Gastrocnemius medialis (tissue), 4 donors: Measurements from ENCODE around the gene HIVEP3. TPM values are rescaled to one million over a fixed set of nuclear protein-coding genes. Genes with fewer than 3 reads are reported as not detected.

Source experiments
- ATAC-seq, 2 donors: fragments of 150-250 bp; one replicate each; pipeline ENCODE4 v1.9.1; 2016
- DNase-seq, 2 donors: peaks; one replicate each; pipeline ENCODE4 v3.0.0-alpha.2; 2019
- H3K27ac ChIP-seq, 4 donors: fragments of 200-600 bp; sonication (generic); 1 replicate in 1 of 4; 2 replicates in 3 of 4; pipeline ENCODE4 v1.5.1; 2016 to 2018; ENCODE audit warnings: mild to moderate bottlenecking in 2 of 4, moderate library complexity in 1 of 4
- H3K27me3 ChIP-seq, 3 donors: fragments of 200-600 bp; sonication (generic) in 2 of 3; 1 replicate in 1 of 3; 2 replicates in 2 of 3; pipeline versions ENCODE4 v1.5.1 to v1.6.0; 2016 to 2019; ENCODE audit warnings: mild to moderate bottlenecking in 1 of 3, moderate library complexity in 1 of 3
- H3K36me3 ChIP-seq, 2 donors: fragments of 200-600 bp; sonication (generic) in 1 of 2; one replicate each; pipeline ENCODE4 v1.5.1; 2017 to 2018
- H3K4me1 ChIP-seq, 2 donors: fragments of 200-600 bp; sonication (generic) in 1 of 2; one replicate each; pipeline ENCODE4 v1.5.1; 2016 to 2017; ENCODE audit warnings: mild to moderate bottlenecking in 2 of 2
- H3K4me3 ChIP-seq, 4 donors: fragments of 200-600 bp; sonication (generic) in 3 of 4; 1 replicate in 1 of 4; 2 replicates in 3 of 4; pipeline ENCODE4 v1.5.1; 2016 to 2019; ENCODE audit warnings: mild to moderate bottlenecking in 2 of 4
- H3K9me3 ChIP-seq, 3 donors: fragments of 200-600 bp; sonication (generic) in 2 of 3; 1 replicate in 1 of 3; 2 replicates in 2 of 3; pipeline ENCODE4 v1.5.1; 2016 to 2019
- POLR2A ChIP-seq, 2 donors: fragments of 450-650 bp; IDR thresholded peaks; one replicate each; pipeline ENCODE4 v1.6.1; 2017; ENCODE audit warnings: antibody characterized with exemption in 2 of 2, mild to moderate bottlenecking in 2 of 2, moderate library complexity in 2 of 2
- in situ Hi-C, 4 donors: fragments of 200-750 bp; cut with MboI; loops; one replicate each; pipeline versions ENCODE4 v1.15.0 to v1.8.0; 2017; ENCODE audit warnings: low sequenced_read_pairs in 4 of 4
- intact Hi-C: fragments of 100-400 bp; cut with DNase I; formaldehyde crosslinking; loops from one replicate; pipeline ENCODE4 v1.15.1; 2023; ENCODE audit warnings: low total_unique reads
- total RNA-seq, 4 donors: library from RNA; depleted of rRNA; stranded (reverse); fragments of >200 nt; gene quantifications; one replicate each; pipeline versions ENCODE4 v1.1.0 to v1.2.3, GENCODE V29; 2016
- TF ChIP-seq, protein P1 (sequence below), 5 experiments: fragments of 450-650 bp in 3 of 5; fragments of 200-600 bp in 2 of 5; sonication (generic) in 2 of 5; IDR thresholded peaks in 4 of 5; conservative IDR thresholded peaks in 1 of 5; 1 replicate in 4 of 5; 2 replicates in 1 of 5; pipeline ENCODE4 v1.5.1; 2016 to 2019; ENCODE audit warnings: antibody characterized with exemption in 5 of 5, mild to moderate bottlenecking in 3 of 5, moderate library complexity in 3 of 5

The HIVEP3 gene
- total RNA-seq, 4 donors from 2014 or later: 0.80 to 1.8 (median 1.3) TPM

DNA sequence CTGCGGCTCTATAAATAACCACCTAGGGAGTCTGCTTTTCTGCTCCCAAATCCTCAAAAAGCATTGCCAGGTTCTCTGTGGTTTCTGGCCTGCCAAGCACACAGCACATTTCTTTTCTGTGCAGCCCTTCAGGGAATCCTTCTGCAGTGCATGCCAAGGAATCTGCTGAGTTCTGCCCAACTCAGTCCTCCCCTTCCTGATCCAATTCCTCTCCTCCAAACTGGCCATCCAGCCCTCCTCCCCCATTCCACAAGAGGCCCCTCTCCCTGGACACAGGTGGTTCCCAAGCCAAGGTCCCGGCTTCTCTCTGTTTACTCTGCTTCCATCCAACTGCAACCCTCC lies 61.8 kb downstream of the HIVEP3 start:
- intact Hi-C loops (no loop called here), in situ Hi-C loops (no loop called here)
- no peaks in the 10 kb centered on the region for H3K27me3 ChIP-seq

DNA sequence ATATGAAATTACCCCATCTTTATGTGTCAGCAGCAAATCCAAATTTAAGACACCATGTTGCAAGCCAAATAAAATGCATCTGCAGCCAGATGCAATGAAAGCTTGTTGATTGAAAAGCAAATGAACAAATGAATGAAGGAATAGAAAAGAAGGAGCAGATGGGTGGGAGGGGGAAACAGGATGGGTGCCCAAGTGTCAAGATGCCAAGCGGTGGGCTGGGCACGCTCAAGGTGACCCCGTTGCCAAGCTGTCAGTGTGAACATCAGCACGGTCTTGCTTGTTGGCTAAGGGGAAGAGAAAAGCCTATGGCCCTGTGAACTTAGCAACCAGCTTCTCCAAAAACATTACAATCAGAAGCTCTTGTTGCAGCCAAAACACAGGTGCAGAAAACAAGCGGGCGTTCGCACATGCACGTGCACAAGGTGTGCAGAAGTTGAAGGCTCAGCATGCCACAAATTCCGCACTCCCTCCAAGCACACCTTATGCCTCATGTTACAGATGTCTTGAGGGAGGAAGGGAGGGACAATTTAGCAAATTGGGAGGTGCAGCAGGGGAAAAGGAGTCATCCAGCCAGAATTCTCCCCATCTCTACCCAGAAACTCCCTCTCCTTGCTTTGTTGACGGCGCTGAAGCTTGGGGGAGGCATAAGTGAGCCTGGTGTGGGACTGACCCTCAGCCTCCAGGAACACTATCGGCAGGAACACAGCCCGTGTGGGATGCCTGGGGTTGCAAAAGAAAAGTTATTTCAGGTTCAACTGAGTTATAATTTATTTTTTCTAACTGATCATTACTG lies 62.4 kb downstream of the HIVEP3 start:
- intact Hi-C loops (no loop called here), in situ Hi-C loops (no loop called here)
- DNase-seq: no peak
- H3K27me3 ChIP-seq: no peaks in the 10 kb centered on the region
- H3K4me1 ChIP-seq: peaks cover 8 to 36% of the 10 kb centered on the region in 2 donors
- no peaks in the 10 kb centered on the region for H3K9me3 ChIP-seq
- no peaks in the 10 kb centered on the region for H3K36me3 ChIP-seq
- no peak overlapping the region for H3K27ac ChIP-seq
- ATAC-seq: no peak
- H3K4me3 ChIP-seq: no peak overlapping the region
- no peak for TF ChIP-seq POLR2A (IDR thresholded peaks at IDR 0.05)
- TF ChIP-seq, protein P1, sequence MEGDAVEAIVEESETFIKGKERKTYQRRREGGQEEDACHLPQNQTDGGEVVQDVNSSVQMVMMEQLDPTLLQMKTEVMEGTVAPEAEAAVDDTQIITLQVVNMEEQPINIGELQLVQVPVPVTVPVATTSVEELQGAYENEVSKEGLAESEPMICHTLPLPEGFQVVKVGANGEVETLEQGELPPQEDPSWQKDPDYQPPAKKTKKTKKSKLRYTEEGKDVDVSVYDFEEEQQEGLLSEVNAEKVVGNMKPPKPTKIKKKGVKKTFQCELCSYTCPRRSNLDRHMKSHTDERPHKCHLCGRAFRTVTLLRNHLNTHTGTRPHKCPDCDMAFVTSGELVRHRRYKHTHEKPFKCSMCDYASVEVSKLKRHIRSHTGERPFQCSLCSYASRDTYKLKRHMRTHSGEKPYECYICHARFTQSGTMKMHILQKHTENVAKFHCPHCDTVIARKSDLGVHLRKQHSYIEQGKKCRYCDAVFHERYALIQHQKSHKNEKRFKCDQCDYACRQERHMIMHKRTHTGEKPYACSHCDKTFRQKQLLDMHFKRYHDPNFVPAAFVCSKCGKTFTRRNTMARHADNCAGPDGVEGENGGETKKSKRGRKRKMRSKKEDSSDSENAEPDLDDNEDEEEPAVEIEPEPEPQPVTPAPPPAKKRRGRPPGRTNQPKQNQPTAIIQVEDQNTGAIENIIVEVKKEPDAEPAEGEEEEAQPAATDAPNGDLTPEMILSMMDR (IDR thresholded peaks at IDR 0.05 in 4 of 5, conservative IDR thresholded peaks at IDR 0.05 in 1 of 5): no peak

More for the DNA sequence above, 61.8 kb downstream of the HIVEP3 start:
- no peak overlapping the region for H3K27ac ChIP-seq
- DNase-seq (no peak), ATAC-seq (no peak)
- H3K4me1 ChIP-seq: peaks cover 8 to 31% of the 10 kb centered on the region in 2 donors
- no peaks in the 10 kb centered on the region for H3K36me3 ChIP-seq
- TF ChIP-seq, protein P1 (IDR thresholded peaks at IDR 0.05 in 4 of 5, conservative IDR thresholded peaks at IDR 0.05 in 1 of 5): no peak
- no peak for TF ChIP-seq POLR2A (IDR thresholded peaks at IDR 0.05)
- no peak overlapping the region for H3K4me3 ChIP-seq
- no peaks in the 10 kb centered on the region for H3K9me3 ChIP-seq

DNA sequence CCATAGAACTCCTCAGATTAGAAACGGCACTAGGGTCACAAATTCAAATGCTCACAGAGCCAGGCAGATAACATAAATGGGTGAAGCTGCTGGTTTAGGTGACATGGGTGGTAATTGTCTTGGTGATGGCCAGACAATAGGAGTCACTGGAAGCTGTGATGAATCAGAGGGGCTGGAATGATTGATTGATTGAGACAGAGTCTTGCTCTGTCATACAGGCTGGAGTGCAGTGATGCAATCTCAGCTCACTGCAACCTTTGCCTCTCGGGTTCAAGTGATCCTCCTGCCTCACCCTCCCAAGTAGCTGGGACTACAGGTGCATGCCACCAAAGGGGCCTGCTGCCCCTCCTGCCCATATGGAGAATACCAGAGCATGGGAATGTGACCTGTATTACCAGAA lies 63.0 kb downstream of the HIVEP3 start:
- no peaks in the 10 kb centered on the region for H3K9me3 ChIP-seq

DNA sequence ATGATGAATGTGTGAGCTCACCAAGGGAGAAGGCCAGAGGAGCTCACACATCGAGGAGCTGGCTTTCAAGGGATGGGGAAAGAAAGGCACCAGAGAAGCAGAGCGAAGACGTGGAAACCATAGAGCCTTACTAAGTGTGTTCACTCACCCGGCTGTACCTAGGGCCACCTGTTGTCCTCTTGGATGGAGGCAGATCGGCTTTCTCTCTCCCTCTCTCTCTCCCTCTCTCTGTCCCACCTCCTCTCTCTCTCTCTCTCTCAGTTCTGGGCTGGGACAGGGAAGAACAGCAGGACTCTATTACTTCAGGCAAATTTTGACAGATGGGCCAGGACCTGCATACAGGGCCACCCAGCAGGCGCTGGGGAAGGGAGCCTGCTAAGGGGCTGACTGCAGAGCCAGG lies 64.8 kb downstream of the HIVEP3 start:
- no peak overlapping the region for H3K4me3 ChIP-seq
- no peaks in the 10 kb centered on the region for H3K9me3 ChIP-seq
- no peak for ATAC-seq
- H3K4me1 ChIP-seq: peaks cover 8 to 31% of the 10 kb centered on the region in 2 donors
- H3K27me3 ChIP-seq: no peaks in the 10 kb centered on the region
- no peak overlapping the region for H3K27ac ChIP-seq
- DNase-seq: no peak
- in situ Hi-C loops (no loop called here), intact Hi-C loops (no loop called here)
- TF ChIP-seq, protein P1 (IDR thresholded peaks at IDR 0.05 in 4 of 5, conservative IDR thresholded peaks at IDR 0.05 in 1 of 5): no peak
- TF ChIP-seq POLR2A (IDR thresholded peaks at IDR 0.05): no peak
- H3K36me3 ChIP-seq: no peaks in the 10 kb centered on the region

More for the DNA sequence above, 63.0 kb downstream of the HIVEP3 start:
- ATAC-seq (no peak), DNase-seq (no peak)
- Histone ChIP-seq H3K4me1 (peaks cover 8 to 37% of the 10 kb centered on the region in 2 donors), H3K36me3 (no peaks in the 10 kb centered on the region), H3K4me3 (no peak overlapping the region), H3K27me3 (no peaks in the 10 kb centered on the region), H3K27ac (no peak overlapping the region)
- in situ Hi-C loops: no loop called here
- intact Hi-C loops: no loop called here
- no peak for TF ChIP-seq POLR2A (IDR thresholded peaks at IDR 0.05)
- TF ChIP-seq, protein P1 (IDR thresholded peaks at IDR 0.05 in 4 of 5, conservative IDR thresholded peaks at IDR 0.05 in 1 of 5): no peak
